Measurements from ENCODE around the gene RBP3.

DNA sequence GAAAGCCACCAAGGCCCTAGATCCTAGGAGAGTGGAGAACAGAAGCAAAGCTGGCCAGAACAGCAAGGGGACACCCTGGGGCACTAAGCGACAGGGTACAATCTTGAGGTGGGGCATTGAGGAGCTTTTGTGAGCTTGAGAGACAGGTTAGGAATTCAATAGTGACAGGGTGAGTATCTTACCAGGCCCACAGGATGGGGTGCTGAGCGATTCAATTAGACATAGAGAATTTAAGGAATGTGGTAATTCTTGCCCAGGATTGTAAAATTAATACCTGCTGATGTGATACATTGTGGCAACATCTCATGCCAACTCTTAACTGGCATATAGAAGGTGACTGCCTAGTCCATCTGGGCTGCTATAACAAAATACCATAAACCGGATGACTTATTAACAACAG is 14.0 kb downstream of the RBP3 start:
- TF ChIP-seq POLR2A (IDR thresholded peaks at IDR 0.05), result no peak
- TF ChIP-seq, protein P1, sequence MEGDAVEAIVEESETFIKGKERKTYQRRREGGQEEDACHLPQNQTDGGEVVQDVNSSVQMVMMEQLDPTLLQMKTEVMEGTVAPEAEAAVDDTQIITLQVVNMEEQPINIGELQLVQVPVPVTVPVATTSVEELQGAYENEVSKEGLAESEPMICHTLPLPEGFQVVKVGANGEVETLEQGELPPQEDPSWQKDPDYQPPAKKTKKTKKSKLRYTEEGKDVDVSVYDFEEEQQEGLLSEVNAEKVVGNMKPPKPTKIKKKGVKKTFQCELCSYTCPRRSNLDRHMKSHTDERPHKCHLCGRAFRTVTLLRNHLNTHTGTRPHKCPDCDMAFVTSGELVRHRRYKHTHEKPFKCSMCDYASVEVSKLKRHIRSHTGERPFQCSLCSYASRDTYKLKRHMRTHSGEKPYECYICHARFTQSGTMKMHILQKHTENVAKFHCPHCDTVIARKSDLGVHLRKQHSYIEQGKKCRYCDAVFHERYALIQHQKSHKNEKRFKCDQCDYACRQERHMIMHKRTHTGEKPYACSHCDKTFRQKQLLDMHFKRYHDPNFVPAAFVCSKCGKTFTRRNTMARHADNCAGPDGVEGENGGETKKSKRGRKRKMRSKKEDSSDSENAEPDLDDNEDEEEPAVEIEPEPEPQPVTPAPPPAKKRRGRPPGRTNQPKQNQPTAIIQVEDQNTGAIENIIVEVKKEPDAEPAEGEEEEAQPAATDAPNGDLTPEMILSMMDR (IDR thresholded peaks at IDR 0.05), result no peak

All from ovary (tissue), 3 donors.